H9 (cell line): ENCODE measurements around the gene DDX24. TPM values are rescaled to one million over a fixed set of nuclear protein-coding genes. Genes with fewer than 3 reads are reported as not detected.
A peak's percentile ranks its signal among the peaks of the same experiment; 100 is the strongest.

Experiments
- DNase-seq: peaks from one replicate; pipeline ENCODE4 v3.0.0-alpha.2; 2017
- H2AFZ ChIP-seq: one replicate; pipeline ENCODE4 v1.6.1; 2013; ENCODE audit warnings: mild to moderate bottlenecking, low read length, control low read depth, moderate library complexity
- H2AK5ac ChIP-seq: 2 replicates; pipeline ENCODE4 v1.6.1; 2013; ENCODE audit warnings: low read length, control low read depth, mixed read lengths; ENCODE audit not compliant: insufficient read length
- H2BK120ac ChIP-seq: one replicate; pipeline ENCODE4 v1.6.1; 2013; ENCODE audit warnings: low read depth, mild to moderate bottlenecking, low read length, control low read depth, inconsistent platforms; ENCODE audit not compliant: poor library complexity, severe bottlenecking
- H2BK12ac ChIP-seq: 2 replicates; pipeline ENCODE4 v1.6.1; 2013; ENCODE audit warnings: low read length, control low read depth, mixed read lengths, low read depth; ENCODE audit not compliant: insufficient read length
- H2BK15ac ChIP-seq: 2 replicates; pipeline ENCODE4 v1.6.1; 2013; ENCODE audit warnings: low read depth, low read length, control low read depth
- H2BK20ac ChIP-seq: one replicate; pipeline ENCODE4 v1.6.1; 2013; ENCODE audit warnings: low read depth, mild to moderate bottlenecking, low read length, control low read depth, inconsistent platforms; ENCODE audit not compliant: poor library complexity, severe bottlenecking
- H2BK5ac ChIP-seq: 2 replicates; pipeline ENCODE4 v1.6.1; 2013; ENCODE audit warnings: low read length, control low read depth, mixed read lengths; ENCODE audit not compliant: insufficient read length
- H3K14ac ChIP-seq: 2 replicates; pipeline ENCODE4 v1.6.1; 2013; ENCODE audit warnings: low read length, control low read depth; ENCODE audit not compliant: insufficient read depth
- H3K18ac ChIP-seq: 2 replicates; pipeline ENCODE4 v1.6.1; 2013; ENCODE audit warnings: low read depth, mild to moderate bottlenecking, mixed read lengths, low read length, control low read depth; ENCODE audit not compliant: insufficient read length
- H3K23ac ChIP-seq: 2 replicates; pipeline ENCODE4 v1.6.1; 2013; ENCODE audit warnings: low read length, control low read depth, mixed read lengths, low read depth; ENCODE audit not compliant: insufficient read length
- H3K23me2 ChIP-seq: 2 replicates; pipeline ENCODE4 v1.6.1; 2013; ENCODE audit warnings: low read depth, mild to moderate bottlenecking, mixed read lengths, low read length, control low read depth; ENCODE audit not compliant: insufficient read length, poor library complexity, severe bottlenecking
- H3K27ac ChIP-seq: 2 replicates; pipeline ENCODE4 v1.5.1; 2013; ENCODE audit warnings: low read length, control low read depth, mixed read lengths, low read depth; ENCODE audit not compliant: insufficient read length
- H3K27me3 ChIP-seq: 2 replicates; pipeline ENCODE4 v1.6.1; 2013; ENCODE audit warnings: low read length, control low read depth, inconsistent platforms; ENCODE audit not compliant: insufficient read depth
- H3K4ac ChIP-seq: 2 replicates; pipeline ENCODE4 v1.6.1; 2013; ENCODE audit warnings: low read depth, mild to moderate bottlenecking, control low read depth, inconsistent platforms, low read length, moderate library complexity
- H3K4me1 ChIP-seq: 2 replicates; pipeline ENCODE4 v1.6.1; 2013; ENCODE audit warnings: low read length, control low read depth, inconsistent platforms; ENCODE audit not compliant: insufficient read depth
- H3K4me2 ChIP-seq: 2 replicates; pipeline ENCODE4 v1.6.1; 2013; ENCODE audit warnings: low read length, control low read depth, mixed read lengths; ENCODE audit not compliant: insufficient read length, insufficient read depth
- H3K56ac ChIP-seq: 2 replicates; pipeline ENCODE4 v1.6.1; 2013; ENCODE audit warnings: low read depth, mild to moderate bottlenecking, mixed read lengths, low read length, control low read depth; ENCODE audit not compliant: insufficient read length
- H3K79me1 ChIP-seq: 2 replicates; pipeline ENCODE4 v1.6.1; 2013; ENCODE audit warnings: low read depth, mild to moderate bottlenecking, moderate library complexity, low read length, control low read depth, inconsistent platforms; ENCODE audit not compliant: insufficient read depth, poor library complexity, severe bottlenecking
- H3K79me2 ChIP-seq: 2 replicates; pipeline ENCODE4 v1.6.1; 2013; ENCODE audit warnings: low read length, control low read depth, inconsistent platforms; ENCODE audit not compliant: insufficient read depth
- H3K9ac ChIP-seq: 2 replicates; pipeline ENCODE4 v1.6.1; 2013; ENCODE audit warnings: low read length, control low read depth, mixed read lengths; ENCODE audit not compliant: insufficient read length; ENCODE audit errors: extremely low read depth
- H3K9me3 ChIP-seq: one replicate; pipeline ENCODE4 v1.6.1; 2013; ENCODE audit warnings: low read depth, low read length, inconsistent platforms; ENCODE audit not compliant: control insufficient read depth
- H3T11ph ChIP-seq: one replicate; pipeline ENCODE4 v1.6.1; 2013; ENCODE audit warnings: mild to moderate bottlenecking, low read length, control low read depth, inconsistent platforms
- H4K20me1 ChIP-seq: one replicate; pipeline ENCODE4 v1.6.1; 2013; ENCODE audit not compliant: control insufficient read depth, insufficient read length, insufficient read depth
- H4K5ac ChIP-seq: 2 replicates; pipeline ENCODE4 v1.6.1; 2013; ENCODE audit warnings: low read depth, mild to moderate bottlenecking, mixed read lengths, low read length, control low read depth; ENCODE audit not compliant: insufficient read length
- H4K8ac ChIP-seq: replicated peaks from 2 replicates; pipeline ENCODE4 v1.6.1; 2013; ENCODE audit warnings: low read length, control low read depth, mixed read lengths, low read depth; ENCODE audit not compliant: insufficient read length
- H4K91ac ChIP-seq: 2 replicates; pipeline ENCODE4 v1.6.1; 2013; ENCODE audit warnings: low read depth, mild to moderate bottlenecking, moderate library complexity, mixed read lengths, low read length, control low read depth; ENCODE audit not compliant: insufficient read length
- H3K27ac Mint-ChIP-seq, 3 experiments: 2 replicates in 2 of 3; 3 replicates in 1 of 3; pipeline ENCODE4 v1.8.0; 2020 to 2021; ENCODE audit warnings: mixed read lengths in 3 of 3, mild to moderate bottlenecking in 1 of 3, moderate library complexity in 1 of 3
- H3K27me3 Mint-ChIP-seq: 2 replicates; pipeline ENCODE4 v1.8.0; 2021; ENCODE audit warnings: low read depth, mild to moderate bottlenecking, moderate library complexity, mixed read lengths
- H3K36me3 Mint-ChIP-seq, 3 experiments: 2 replicates in 2 of 3; 3 replicates in 1 of 3; pipeline ENCODE4 v1.8.0; 2020 to 2021; ENCODE audit warnings: low read depth in 3 of 3, mixed read lengths in 3 of 3; ENCODE audit not compliant: insufficient read depth in 1 of 3
- H3K4me1 Mint-ChIP-seq, 2 experiments: 2 replicates each; pipeline ENCODE4 v1.8.0; 2020; ENCODE audit warnings: mixed read lengths in 2 of 2
- H3K4me3 Mint-ChIP-seq, 2 experiments: 2 replicates in 1 of 2; 3 replicates in 1 of 2; pipeline ENCODE4 v1.8.0; 2020 to 2021; ENCODE audit warnings: mild to moderate bottlenecking in 2 of 2, mixed read lengths in 2 of 2, moderate library complexity in 1 of 2
- H3K9me3 Mint-ChIP-seq, 2 experiments: 2 replicates in 1 of 2; 3 replicates in 1 of 2; pipeline ENCODE4 v1.8.0; 2020; ENCODE audit warnings: mild to moderate bottlenecking in 2 of 2, mixed read lengths in 2 of 2, moderate library complexity in 1 of 2
- CTCF ChIP-seq: fragments of 200-600 bp; sonication (generic); conservative IDR thresholded peaks from 3 replicates; pipeline ENCODE4 v1.8.0; 2021; ENCODE audit warnings: antibody characterized with exemption, mild to moderate bottlenecking
- WGBS: extraction: QIAGEN DNeasy Blood & Tissue Kit; methylation state at CpG from one replicate; pipeline ENCODE4 v1.1.7; 2013; ENCODE audit warnings: missing lambda C conversion rate, low lambda C conversion rate, mixed read lengths; ENCODE audit not compliant: insufficient read length; ENCODE audit errors: extremely low coverage; 5-methylcytosine and 5-hydroxymethylcytosine counted together
- total RNA-seq: library from RNA; stranded (reverse); gene quantifications from 2 replicates; pipeline ENCODE4 v1.2.1, GENCODE V29; 2021

The DDX24 gene
- total RNA-seq, 1 experiment from 2014 or later, result 172 TPM

GRCh38 chr14:94099006-94099405 is 18.0 kb upstream of the DDX24 start:
- Histone ChIP-seq H3K23me2 (no peaks in the 10 kb centered on the region), H3K79me2 (no peaks in the 10 kb centered on the region), H2AK5ac (no peak overlapping the region), H2AFZ (no peak overlapping the region), H3K4me2 (no peak overlapping the region), H3K4ac (no peak overlapping the region), H4K91ac (no peak overlapping the region), H3K14ac (no peak overlapping the region), H3K27me3 (no peaks in the 10 kb centered on the region), H3K9me3 (no peaks in the 10 kb centered on the region), H4K20me1 (no peaks in the 10 kb centered on the region), H2BK15ac (no peak overlapping the region; the same call in 1 of the 2 replicates), H2BK120ac (no peak overlapping the region), H3K4me1 (no peaks in the 10 kb centered on the region), H3K18ac (no peak overlapping the region), H3K27ac (no peak overlapping the region), H2BK12ac (no peak overlapping the region), H3K23ac (no peak overlapping the region), H3K79me1 (no peaks in the 10 kb centered on the region), H2BK20ac (no peak overlapping the region), H3T11ph (no peak overlapping the region), H2BK5ac (no peak overlapping the region), H4K5ac (no peak overlapping the region), H3K9ac (no peak overlapping the region), H3K56ac (no peak overlapping the region), H4K8ac (no peak overlapping the region)
- H3K9me3 Mint-ChIP-seq, result no peaks in the 10 kb centered on the region; a peak in 1 of 5 replicates
- TF ChIP-seq CTCF, result no peak
- H3K4me1 Mint-ChIP-seq, result peaks cover 0 to 8% of the 10 kb centered on the region in 2 experiments; a peak in 3 of 4 replicates
- no CpG with 5 or more reads among the region's 6 CpGs for WGBS
- H3K36me3 Mint-ChIP-seq, result peaks cover 0 to 5% (median 1%) of the 10 kb centered on the region in 3 experiments; a peak in 2 of 7 replicates
- H3K4me3 Mint-ChIP-seq, result no peak overlapping the region
- H3K27ac Mint-ChIP-seq, result no peak overlapping the region; a peak in 1 of 7 replicates
- H3K27me3 Mint-ChIP-seq, result no peaks in the 10 kb centered on the region
- peak; percentile 8 for DNase-seq
